Astrocyte (in vitro differentiated cells and primary cell): ENCODE measurements around the gene RANBP10. TPM values are rescaled to one million over a fixed set of nuclear protein-coding genes. Genes with fewer than 3 reads are reported as not detected.

Experiments
- DNase-seq: peaks from one replicate; pipeline ENCODE4 v3.0.0-alpha.2; 2010; ENCODE audit warnings: low read depth
- FAIRE-seq: peaks from 2 replicates; lab custom pipeline; 2011; peaks lifted over from hg19 to GRCh38; lab: Jason Lieb, UNC
- H2AFZ ChIP-seq: 2 replicates; pipeline ENCODE4 v1.6.0; 2012; ENCODE audit warnings: low read depth, low read length, inconsistent platforms
- H3K27ac ChIP-seq: 2 replicates; pipeline ENCODE4 v1.5.1; 2011; ENCODE audit warnings: low read depth, low read length, inconsistent platforms
- H3K27me3 ChIP-seq: 2 replicates; pipeline ENCODE4 v1.6.0; 2011; ENCODE audit warnings: low read length, inconsistent platforms; ENCODE audit not compliant: insufficient read depth
- H3K36me3 ChIP-seq: 2 replicates; pipeline ENCODE4 v1.5.1; 2011; ENCODE audit warnings: low read length, inconsistent platforms; ENCODE audit not compliant: insufficient read depth
- H3K4me1 ChIP-seq: 2 replicates; pipeline ENCODE4 v1.5.1; 2011; ENCODE audit warnings: low read length, inconsistent platforms; ENCODE audit not compliant: insufficient read depth
- H3K4me2 ChIP-seq: 2 replicates; pipeline ENCODE4 v1.6.0; 2012; ENCODE audit warnings: low read length, inconsistent platforms
- H3K4me3 ChIP-seq: 2 replicates; pipeline ENCODE4 v1.5.1; 2011; ENCODE audit warnings: low read depth, mild to moderate bottlenecking, low read length, inconsistent platforms; ENCODE audit not compliant: insufficient read depth
- H3K79me2 ChIP-seq: 2 replicates; pipeline ENCODE4 v1.6.0; 2012; ENCODE audit warnings: mild to moderate bottlenecking, low read length, inconsistent platforms; ENCODE audit not compliant: insufficient read depth
- H3K9ac ChIP-seq: 2 replicates; pipeline ENCODE4 v1.6.0; 2012; ENCODE audit warnings: mild to moderate bottlenecking, low read length, inconsistent platforms
- H3K9me3 ChIP-seq: 2 replicates; pipeline ENCODE4 v1.5.1; 2012; ENCODE audit warnings: low read depth, mild to moderate bottlenecking, low read length, inconsistent platforms; ENCODE audit not compliant: insufficient read depth
- H4K20me1 ChIP-seq: 2 replicates; pipeline ENCODE4 v1.6.0; 2012; ENCODE audit warnings: low read length, inconsistent platforms; ENCODE audit not compliant: insufficient read depth
- H3K27ac Mint-ChIP-seq: one replicate; pipeline ENCODE4 v1.8.0; 2021; ENCODE audit warnings: mild to moderate bottlenecking, mixed read lengths; ENCODE audit not compliant: unreplicated experiment
- H3K27me3 Mint-ChIP-seq: one replicate; pipeline ENCODE4 v1.8.0; 2021; ENCODE audit warnings: low read depth, mixed read lengths; ENCODE audit not compliant: unreplicated experiment
- H3K36me3 Mint-ChIP-seq: one replicate; pipeline ENCODE4 v1.8.0; 2021; ENCODE audit warnings: low read depth, mixed read lengths; ENCODE audit not compliant: unreplicated experiment
- H3K4me1 Mint-ChIP-seq: one replicate; pipeline ENCODE4 v1.8.0; 2021; ENCODE audit warnings: low read depth, mixed read lengths; ENCODE audit not compliant: unreplicated experiment
- H3K4me3 Mint-ChIP-seq: one replicate; pipeline ENCODE4 v1.8.0; 2021; ENCODE audit warnings: mild to moderate bottlenecking, moderate library complexity, mixed read lengths; ENCODE audit not compliant: unreplicated experiment
- H3K9me3 Mint-ChIP-seq: one replicate; pipeline ENCODE4 v1.8.0; 2021; ENCODE audit warnings: mild to moderate bottlenecking, mixed read lengths; ENCODE audit not compliant: unreplicated experiment
- EZH2 ChIP-seq: IDR thresholded peaks from 2 replicates; pipeline ENCODE4 v1.6.1; 2012; ENCODE audit warnings: mild to moderate bottlenecking, low read length, inconsistent platforms; ENCODE audit not compliant: insufficient read depth
- total RNA-seq: library from RNA; stranded (reverse); gene quantifications from 2 replicates; pipeline ENCODE4 v1.2.1, GENCODE V29; 2021
- TF ChIP-seq, protein P1 (sequence below): IDR thresholded peaks from 2 replicates; pipeline ENCODE4 v1.5.1; 2011; ENCODE audit warnings: low read depth, mild to moderate bottlenecking, inconsistent platforms, low read length, moderate library complexity; ENCODE audit not compliant: insufficient read depth

The RANBP10 gene
- total RNA-seq, 1 donor from 2014 or later = 14.2 TPM

DNA sequence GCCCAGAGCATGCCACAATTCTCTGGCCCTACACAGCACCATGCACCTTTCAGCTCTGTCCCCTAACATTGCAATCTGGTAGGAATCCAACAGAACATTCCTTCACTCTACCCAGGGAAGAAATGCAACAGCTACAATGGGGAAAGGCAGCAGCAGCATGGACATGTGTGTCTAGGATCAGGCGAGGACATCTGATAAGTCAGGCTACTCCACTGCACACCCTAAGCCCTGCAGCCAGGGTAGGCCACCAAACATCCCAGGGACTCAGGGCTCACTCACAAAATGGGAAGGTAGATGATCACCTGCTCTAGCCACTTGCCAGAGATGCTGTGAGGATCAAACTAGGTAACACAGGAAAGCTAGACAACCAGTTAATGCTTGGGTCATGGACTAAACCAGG, 5.1 kb downstream of the RANBP10 start:
- FAIRE-seq (no peak), DNase-seq (no peak)
- H3K4me2 ChIP-seq = no peak overlapping the region
- Mint-ChIP-seq H3K27me3 (no peaks in the 10 kb centered on the region), H3K4me3 (no peak overlapping the region), H3K9me3 (no peaks in the 10 kb centered on the region), H3K27ac (no peak overlapping the region), H3K36me3 (peaks cover 27% of the 10 kb centered on the region), H3K4me1 (peaks cover 18% of the 10 kb centered on the region)
- H3K4me1 ChIP-seq = peaks cover 5% of the 10 kb centered on the region
- no peak overlapping the region for H3K4me3 ChIP-seq
- H3K36me3 ChIP-seq = peaks cover 7% of the 10 kb centered on the region
- no peaks in the 10 kb centered on the region for H3K27me3 ChIP-seq
- no peaks in the 10 kb centered on the region for H3K9me3 ChIP-seq
- no peak overlapping the region for H3K9ac ChIP-seq
- H3K79me2 ChIP-seq = peaks cover 85% of the 10 kb centered on the region
- H3K27ac ChIP-seq = no peak overlapping the region
- no peak for TF ChIP-seq EZH2
- TF ChIP-seq, protein P1, sequence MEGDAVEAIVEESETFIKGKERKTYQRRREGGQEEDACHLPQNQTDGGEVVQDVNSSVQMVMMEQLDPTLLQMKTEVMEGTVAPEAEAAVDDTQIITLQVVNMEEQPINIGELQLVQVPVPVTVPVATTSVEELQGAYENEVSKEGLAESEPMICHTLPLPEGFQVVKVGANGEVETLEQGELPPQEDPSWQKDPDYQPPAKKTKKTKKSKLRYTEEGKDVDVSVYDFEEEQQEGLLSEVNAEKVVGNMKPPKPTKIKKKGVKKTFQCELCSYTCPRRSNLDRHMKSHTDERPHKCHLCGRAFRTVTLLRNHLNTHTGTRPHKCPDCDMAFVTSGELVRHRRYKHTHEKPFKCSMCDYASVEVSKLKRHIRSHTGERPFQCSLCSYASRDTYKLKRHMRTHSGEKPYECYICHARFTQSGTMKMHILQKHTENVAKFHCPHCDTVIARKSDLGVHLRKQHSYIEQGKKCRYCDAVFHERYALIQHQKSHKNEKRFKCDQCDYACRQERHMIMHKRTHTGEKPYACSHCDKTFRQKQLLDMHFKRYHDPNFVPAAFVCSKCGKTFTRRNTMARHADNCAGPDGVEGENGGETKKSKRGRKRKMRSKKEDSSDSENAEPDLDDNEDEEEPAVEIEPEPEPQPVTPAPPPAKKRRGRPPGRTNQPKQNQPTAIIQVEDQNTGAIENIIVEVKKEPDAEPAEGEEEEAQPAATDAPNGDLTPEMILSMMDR = no peak
- H4K20me1 ChIP-seq = peaks cover 63% of the 10 kb centered on the region
- H2AFZ ChIP-seq = no peak overlapping the region

DNA sequence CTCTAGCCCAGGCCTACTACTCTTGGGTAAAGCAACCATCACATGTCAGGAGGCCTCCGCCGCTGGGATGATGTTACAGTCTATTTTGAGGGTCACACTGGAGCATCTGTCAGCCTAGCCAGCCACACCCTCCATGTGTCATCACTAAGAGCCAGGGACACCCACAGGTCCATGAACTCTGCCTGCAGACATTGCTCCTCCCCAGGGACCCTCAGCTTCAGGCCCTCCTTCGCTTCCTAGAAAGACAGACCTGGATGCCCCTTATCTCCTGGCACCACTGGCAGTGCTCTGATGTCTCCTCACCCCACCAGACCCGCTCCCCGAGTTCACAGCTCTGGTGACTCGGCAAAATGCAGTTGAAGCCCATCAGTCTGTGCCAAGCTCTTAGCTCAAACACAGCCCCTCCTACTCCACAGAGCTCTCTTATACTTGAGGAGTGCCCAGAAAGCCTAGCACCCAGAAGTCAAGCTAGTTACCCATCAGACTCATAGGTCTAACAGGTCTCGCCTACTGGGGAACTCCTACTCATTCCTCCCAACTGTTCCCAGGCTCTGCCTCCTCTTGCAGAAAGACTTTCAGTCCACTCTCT, 5.9 kb downstream of the RANBP10 start:
- no peaks in the 10 kb centered on the region for H3K27me3 Mint-ChIP-seq
- peaks cover 27% of the 10 kb centered on the region for H3K36me3 Mint-ChIP-seq
- no peaks in the 10 kb centered on the region for H3K27me3 ChIP-seq
- TF ChIP-seq, protein P1 = no peak
- TF ChIP-seq EZH2 = no peak
- peaks cover 15% of the 10 kb centered on the region for H3K4me1 Mint-ChIP-seq
- H3K4me1 ChIP-seq = peaks cover 2% of the 10 kb centered on the region
- H3K4me3 Mint-ChIP-seq = peak overlapping the region; percentile 50
- peaks cover 79% of the 10 kb centered on the region for H3K79me2 ChIP-seq
- peaks cover 7% of the 10 kb centered on the region for H3K36me3 ChIP-seq
- FAIRE-seq (no peak), DNase-seq (no peak)
- no peak overlapping the region for H3K4me3 ChIP-seq
- H2AFZ ChIP-seq = no peak overlapping the region
- peak overlapping the region; percentile 48 for H3K27ac Mint-ChIP-seq
- no peak overlapping the region for H3K4me2 ChIP-seq
- no peaks in the 10 kb centered on the region for H3K9me3 Mint-ChIP-seq
- no peak overlapping the region for H3K27ac ChIP-seq
- no peak overlapping the region for H3K9ac ChIP-seq
- no peaks in the 10 kb centered on the region for H3K9me3 ChIP-seq
- peaks cover 61% of the 10 kb centered on the region for H4K20me1 ChIP-seq

- DNase-seq (no peak), FAIRE-seq (no peak)
- Histone ChIP-seq H3K4me3 (no peak overlapping the region), H3K27me3 (no peaks in the 10 kb centered on the region), H3K9me3 (no peaks in the 10 kb centered on the region), H3K79me2 (peaks cover 57% of the 10 kb centered on the region), H3K9ac (no peak overlapping the region), H2AFZ (no peak overlapping the region), H3K4me2 (no peak overlapping the region), H3K27ac (no peak overlapping the region), H4K20me1 (peaks cover 52% of the 10 kb centered on the region), H3K4me1 (no peaks in the 10 kb centered on the region), H3K36me3 (no peaks in the 10 kb centered on the region)
- TF ChIP-seq, protein P1 = no peak
- TF ChIP-seq EZH2 = no peak
- Mint-ChIP-seq H3K4me1 (peaks cover 7% of the 10 kb centered on the region), H3K36me3 (peaks cover 13% of the 10 kb centered on the region), H3K9me3 (no peaks in the 10 kb centered on the region), H3K4me3 (no peak overlapping the region), H3K27me3 (no peaks in the 10 kb centered on the region), H3K27ac (peak overlapping the region; percentile 36)
Observed at GRCh38 chr16:67796099-67796718, 10.2 kb downstream of the RANBP10 start.
